Measurements from ENCODE around the gene WDR36.

GRCh38 chr5:111133436-111133751 is 41.2 kb downstream of the WDR36 start:
- TF ChIP-seq CTCF (IDR thresholded peaks at IDR 0.05), result no peak
- no peak for TF ChIP-seq POLR2A (IDR thresholded peaks at IDR 0.05)

Data from vagina (tissue), 2 donors.